Stimulated activated CD4-positive, alpha-beta T cell treated with anti-CD3 and anti-CD28 coated beads, TNF-alpha, amount 100 ng/mL, for 1 hour (primary cell): ENCODE data around the gene SLC26A1.

Source experiments
- DNase-seq, 3 donors: peaks; one replicate each; pipeline ENCODE4 v3.0.0-alpha.2; 2020; ENCODE audit warnings: low read depth in 3 of 3, low spot score in 1 of 3

The SLC26A1 gene

GRCh38 chr4:993111-994029 is at the start of gene SLC26A1:
Gene SLC26A1, minus strand, starts transcription at chr4:993404. Its CDS starts 1,701 bp downstream, at chr4:991703.
- DNase-seq: no peak

GRCh38 chr4:1042352-1043055 is 49.3 kb upstream of the SLC26A1 start:
- DNase-seq: no peak

GRCh38 chr4:1041936-1042330 is 48.7 kb upstream of the SLC26A1 start:
- no peak for DNase-seq

GRCh38 chr4:1041147-1041935 is 48.1 kb upstream of the SLC26A1 start:
- DNase-seq: no peak

GRCh38 chr4:1040344-1041146 is 47.3 kb upstream of the SLC26A1 start:
- no peak for DNase-seq

GRCh38 chr4:1039493-1040343 is 46.5 kb upstream of the SLC26A1 start:
- no peak for DNase-seq

GRCh38 chr4:1038948-1039492 is 45.8 kb upstream of the SLC26A1 start:
- no peak for DNase-seq

GRCh38 chr4:1036976-1037810 is 44.0 kb upstream of the SLC26A1 start:
- no peak for DNase-seq

GRCh38 chr4:1036095-1036494 is 42.9 kb upstream of the SLC26A1 start:
- no peak for DNase-seq

GRCh38 chr4:1035510-1035909 is 42.3 kb upstream of the SLC26A1 start:
- DNase-seq: no peak

GRCh38 chr4:1033840-1034551 is 40.8 kb upstream of the SLC26A1 start:
- DNase-seq: no peak

- DNase-seq: no peak
These were observed 39.7 kb upstream of the SLC26A1 start for GRCh38 chr4:1032861-1033260.

GRCh38 chr4:1031956-1032795 is 39.0 kb upstream of the SLC26A1 start:
- no peak for DNase-seq

GRCh38 chr4:1031346-1031745 is 38.1 kb upstream of the SLC26A1 start:
- no peak for DNase-seq

GRCh38 chr4:1030559-1030958 is 37.4 kb upstream of the SLC26A1 start:
- DNase-seq: no peak

GRCh38 chr4:1030031-1030430 is 36.8 kb upstream of the SLC26A1 start:
- DNase-seq: no peak

- no peak for DNase-seq
These were observed 36.3 kb upstream of the SLC26A1 start for GRCh38 chr4:1029529-1029928.
